Activated T-helper 9 cell treated with anti-CD3 and anti-CD28 coated beads, Interleukin-2, amount 50 U/mL, for 16 hours (primary cell): Measurements from ENCODE around the gene DEXI.

Experiments used
- DNase-seq: peaks from one replicate; pipeline ENCODE4 v3.0.0-alpha.2; 2020; ENCODE audit warnings: low read depth

DEXI gene

DNA sequence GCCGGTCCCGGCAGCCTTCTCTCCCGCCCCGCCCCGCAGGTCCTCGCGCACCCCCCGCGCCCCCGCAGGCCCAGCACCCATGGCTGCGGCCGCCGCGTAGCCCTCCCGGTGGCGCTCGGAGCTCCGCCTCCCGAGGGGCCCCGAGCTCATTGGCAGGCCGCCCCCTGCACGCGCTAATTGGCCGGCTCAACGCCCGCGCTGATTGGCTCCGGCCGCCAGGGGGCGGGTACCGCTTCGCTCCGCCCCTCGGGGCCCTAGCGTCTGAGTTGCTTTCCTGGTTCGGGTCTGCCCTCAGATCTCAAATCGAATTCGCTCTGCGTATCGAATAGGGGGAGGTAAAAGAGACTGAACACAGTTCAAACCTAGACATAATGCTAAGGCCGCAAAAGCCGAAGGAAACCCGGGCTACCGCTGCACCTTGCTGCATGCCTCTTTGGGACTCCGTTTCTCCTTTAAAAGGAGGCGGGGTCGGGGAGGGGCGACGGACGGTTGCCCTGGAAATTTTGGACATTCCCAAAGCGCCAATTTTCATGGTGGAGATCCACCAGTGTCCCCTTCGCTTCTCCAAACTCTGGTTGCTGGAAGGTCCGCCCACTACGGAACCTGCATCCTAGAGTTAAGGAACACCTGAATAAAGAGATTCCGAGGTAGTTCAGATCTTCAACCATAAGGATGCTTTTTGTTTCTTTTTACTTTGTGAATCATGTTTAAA is at the start of gene DEXI:
DEXI (minus strand) TSS at position 117 of the 712 bp plus-strand sequence. CDS start 463 bp downstream, outside the sequence.
- DNase-seq = peak; percentile 94

DNA sequence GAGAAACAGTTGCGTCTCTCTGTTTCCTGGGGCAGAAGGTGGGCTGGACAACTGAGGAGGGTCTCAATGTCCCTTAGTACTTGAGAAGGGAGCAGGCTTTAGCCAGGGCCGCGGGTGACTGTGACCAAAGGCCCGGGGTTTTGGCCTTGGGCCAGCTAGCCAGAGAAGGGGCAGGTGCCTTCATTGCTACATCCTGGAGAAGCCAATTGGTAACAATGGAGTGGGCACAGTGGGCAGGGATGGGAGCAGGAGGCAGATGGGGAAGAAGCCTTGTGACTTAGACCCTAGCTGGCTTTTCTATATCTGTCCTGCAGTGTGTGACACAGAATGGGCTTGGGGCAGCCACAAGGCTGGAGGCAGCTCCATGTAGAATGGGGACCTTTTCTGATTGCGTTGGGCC is 48.1 kb upstream of the DEXI start:
- DNase-seq = no peak

DNA sequence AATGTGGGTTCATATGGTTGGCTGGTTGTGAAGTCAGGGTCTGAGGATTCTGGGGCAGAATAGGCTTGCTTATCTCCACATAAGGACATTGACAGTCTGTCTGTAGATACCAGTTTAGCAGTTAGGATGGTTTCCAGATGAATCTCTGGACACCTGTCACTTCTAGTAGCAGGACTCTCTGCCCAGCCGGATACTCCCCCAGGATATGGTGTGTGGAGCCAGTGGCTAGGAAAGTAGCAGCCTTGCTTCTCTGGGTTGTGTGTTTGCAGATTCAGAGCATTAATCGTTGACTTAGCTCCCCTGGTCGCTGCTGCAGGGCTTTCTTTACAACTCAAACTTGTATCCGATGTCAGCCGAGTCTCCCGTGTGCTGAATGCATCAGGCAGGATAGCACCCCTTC is 47.3 kb upstream of the DEXI start:
- DNase-seq = no peak

DNA sequence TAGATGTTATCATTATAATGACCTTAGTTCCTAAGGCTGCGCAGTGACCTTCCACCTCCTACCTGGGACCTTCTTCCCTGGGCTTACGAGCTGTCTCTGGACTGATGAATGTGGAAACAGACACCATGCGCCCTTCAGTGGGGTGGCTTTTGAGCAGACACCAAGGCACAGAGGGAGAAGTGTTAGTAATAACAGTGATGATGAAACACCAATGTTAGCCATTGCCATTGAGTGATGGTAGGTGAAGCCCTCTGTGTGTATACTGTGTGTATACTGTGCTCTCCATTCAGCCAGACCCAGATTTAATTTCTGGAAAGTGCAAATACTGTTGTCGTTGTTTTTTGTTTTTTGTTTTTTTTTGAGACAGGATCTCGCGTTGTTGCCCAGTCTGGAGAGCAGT is 46.6 kb upstream of the DEXI start:
- DNase-seq = no peak

DNA sequence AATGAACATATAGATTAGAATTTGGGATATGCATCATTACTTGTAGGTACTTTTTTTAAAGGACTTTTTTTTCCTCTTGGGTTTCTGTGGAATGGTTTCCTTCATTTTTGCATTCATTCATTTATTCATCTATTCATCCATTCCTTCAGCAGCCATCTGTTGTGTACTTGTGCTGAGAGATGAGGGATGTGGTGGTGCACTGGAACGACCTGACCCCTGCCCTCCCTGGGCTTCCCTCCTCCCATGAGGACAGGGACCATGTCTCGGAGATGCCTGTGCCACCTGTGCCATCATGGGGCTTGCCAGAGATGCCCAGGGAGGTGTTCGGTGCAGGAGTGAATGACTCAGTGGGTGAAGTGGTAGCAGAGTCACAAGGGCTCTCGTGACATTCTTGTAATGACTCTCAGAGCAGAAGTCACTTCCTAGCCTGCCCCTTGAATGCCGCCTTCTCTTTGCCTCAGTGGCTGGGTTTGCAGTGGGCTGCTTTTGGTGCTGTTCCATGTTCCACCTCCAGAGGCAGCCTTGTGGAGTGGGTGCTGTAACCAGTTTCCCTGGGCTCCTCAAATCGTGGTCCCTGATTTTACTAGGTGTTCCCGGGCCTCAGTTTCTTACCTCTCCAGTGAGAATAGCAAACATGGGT is 46.0 kb upstream of the DEXI start:
- peak; percentile 50 for DNase-seq

- DNase-seq = no peak
Observed at GRCh38 chr16:10987361-10988163, 45.3 kb upstream of the DEXI start.

- no peak for DNase-seq
Observed at GRCh38 chr16:10984509-10984908, 42.2 kb upstream of the DEXI start.

- DNase-seq = no peak
Observed at GRCh38 chr16:10983159-10983558, 40.9 kb upstream of the DEXI start.

- DNase-seq = no peak
Observed at GRCh38 chr16:10982465-10983150, 40.3 kb upstream of the DEXI start.

- DNase-seq = no peak
Observed at GRCh38 chr16:10981697-10982216, 39.5 kb upstream of the DEXI start.

- DNase-seq = no peak
Observed at GRCh38 chr16:10980813-10981212, 38.5 kb upstream of the DEXI start.

DNA sequence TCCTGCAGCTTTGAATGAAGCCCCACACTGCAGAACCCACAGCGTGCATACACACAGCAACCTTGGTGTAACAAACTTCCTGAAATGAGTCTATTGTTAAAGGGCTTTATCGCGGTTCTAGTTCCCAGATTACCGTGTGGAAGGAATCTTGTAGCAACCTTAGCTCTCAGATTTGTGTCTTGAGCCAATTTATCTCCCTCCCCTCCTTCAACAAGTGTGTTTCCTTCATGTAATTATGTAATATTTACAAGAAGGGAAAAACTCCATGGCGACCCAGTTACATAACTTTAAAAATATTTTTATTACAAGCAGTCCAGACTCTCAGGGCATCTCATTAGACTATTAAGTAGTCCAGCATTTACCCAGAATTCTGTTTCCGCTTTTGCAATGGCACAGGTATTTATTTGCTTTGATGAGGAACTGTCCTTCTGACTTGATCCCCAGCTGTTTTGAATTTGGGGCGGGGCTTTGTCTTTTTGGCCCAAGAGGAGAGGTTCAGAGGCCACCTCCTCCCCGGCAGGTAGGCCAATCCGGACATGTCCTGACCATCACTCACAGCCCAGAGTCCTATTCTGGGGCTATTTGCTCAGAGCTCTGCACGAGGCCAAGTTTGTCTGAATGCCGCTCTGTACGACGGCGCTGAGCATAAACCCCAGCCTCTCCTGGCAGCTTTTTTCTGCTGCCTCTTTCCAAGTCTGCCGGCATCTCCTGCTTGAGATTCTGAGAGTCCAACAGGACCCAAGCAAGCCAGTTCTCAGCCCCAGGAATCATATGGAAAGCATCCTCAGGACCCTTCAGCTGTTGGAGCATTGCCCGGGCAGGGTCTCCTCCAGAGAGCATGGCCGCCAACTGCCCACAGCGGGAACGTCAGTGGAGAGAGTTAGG is 37.7 kb upstream of the DEXI start:
- DNase-seq = no peak

GRCh38 chr16:10978871-10979446 is 36.7 kb upstream of the DEXI start:
- no peak for DNase-seq

- DNase-seq = no peak
Observed at GRCh38 chr16:10978124-10978523, 35.9 kb upstream of the DEXI start.

DNA sequence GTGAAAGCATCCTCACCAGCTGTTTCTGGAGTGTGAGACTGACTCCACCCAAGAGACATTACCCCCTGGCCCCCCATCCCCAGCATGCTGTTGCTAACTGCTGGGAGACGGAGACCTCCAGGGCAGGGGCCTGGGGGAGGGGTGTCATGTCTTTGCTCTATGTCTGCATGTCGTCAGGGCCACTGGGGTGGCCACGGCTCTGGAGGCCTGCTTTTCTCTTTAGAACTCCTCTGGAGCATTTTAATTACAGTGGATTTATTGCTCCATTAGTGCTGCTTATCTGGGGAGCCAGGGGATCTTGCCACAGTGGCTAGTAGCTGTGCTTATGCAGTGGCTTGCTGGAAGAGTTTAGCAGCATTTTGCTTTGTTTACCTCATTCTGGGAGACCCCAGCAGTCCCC is 34.4 kb upstream of the DEXI start:
- DNase-seq = no peak

GRCh38 chr16:10972819-10973464 is 30.7 kb upstream of the DEXI start:
- no peak for DNase-seq

- no peak for DNase-seq
Observed at GRCh38 chr16:10972108-10972818, 30.0 kb upstream of the DEXI start.

- DNase-seq = no peak
Observed at GRCh38 chr16:10971560-10971961, 29.3 kb upstream of the DEXI start.

- no peak for DNase-seq
Observed at GRCh38 chr16:10970065-10970464, 27.8 kb upstream of the DEXI start.

- DNase-seq = no peak
Observed at GRCh38 chr16:10969615-10970014, 27.3 kb upstream of the DEXI start.
